A549 (cell line): ENCODE measurements around the gene CCDC167. TPM values are rescaled to one million over a fixed set of nuclear protein-coding genes. Genes with fewer than 3 reads are reported as not detected.

Source experiments
- ATAC-seq, 2 experiments: fragments of 200-7000 bp in 1 of 2; fragments of >200 bp in 1 of 2; cut with Nextera tagmentation in 1 of 2; cut with Tn5 transposase in 1 of 2; 3 replicates each; pipeline versions ENCODE4 v1.8.0 to v1.9.1; 2018 to 2020; ENCODE audit warnings: mild to moderate bottlenecking in 1 of 2, moderate library complexity in 1 of 2
- CTCF ChIA-PET: fragments of 300-600 bp; sonication (Branson Sonifier 250); formaldehyde crosslinking; extraction: SDS; loops from one replicate; lab custom pipeline; 2021; ENCODE audit warnings: antibody characterized with exemption, inconsistent platforms; lab: Yijun Ruan, JAX
- POLR2A ChIA-PET: fragments of 350-600 bp; formaldehyde crosslinking; extraction: SDS; loops from one replicate; lab custom pipeline; 2021; ENCODE audit warnings: antibody characterized with exemption, inconsistent platforms; lab: Yijun Ruan, JAX
- DNase-seq, 2 experiments: peaks; one replicate each; pipeline versions ENCODE4 v3.0.0 to v3.0.0-alpha.2; 2011 to 2016; ENCODE audit warnings: low read depth in 1 of 2, low spot score in 1 of 2
- FAIRE-seq: peaks from 2 replicates; lab custom pipeline; 2011; peaks lifted over from hg19 to GRCh38; lab: Jason Lieb, UNC
- H3K27ac ChIP-seq, 2 experiments: fragments of >200 bp; sonication (Bioruptor Twin); formaldehyde crosslinking; 3 replicates each; pipeline ENCODE4 v1.5.1; 2016 to 2017
- H3K4me1 ChIP-seq: fragments of >200 bp; sonication (Bioruptor Twin); formaldehyde crosslinking; 3 replicates; pipeline ENCODE4 v1.6.1; 2016
- H3K4me2 ChIP-seq: fragments of >200 bp; sonication (Bioruptor Twin); formaldehyde crosslinking; 3 replicates; pipeline ENCODE4 v1.6.1; 2016
- H3K4me3 ChIP-seq: fragments of >200 bp; sonication (Bioruptor Twin); formaldehyde crosslinking; 3 replicates; pipeline ENCODE4 v1.5.1; 2016
- H3K9me3 ChIP-seq: fragments of >200 bp; sonication (Bioruptor Twin); formaldehyde crosslinking; 3 replicates; pipeline ENCODE4 v1.6.1; 2016
- CBX8 ChIP-seq: fragments of 200-600 bp; sonication (generic); IDR thresholded peaks from 2 replicates; pipeline ENCODE4 v1.6.1; 2016
- CEBPB ChIP-seq, 2 experiments: fragments of >200 bp in 1 of 2; sonication (Bioruptor Twin) in 1 of 2; formaldehyde crosslinking in 1 of 2; IDR thresholded peaks; 2 replicates each; pipeline ENCODE4 v1.6.1; 2012 to 2016
- CHD2 ChIP-seq: fragments of 150-350 bp; IDR thresholded peaks from 2 replicates; pipeline ENCODE4 v1.6.1; 2014; ENCODE audit warnings: low read length; ENCODE audit not compliant: partially characterized antibody
- CHD4 ChIP-seq: fragments of 200-600 bp; sonication (generic); IDR thresholded peaks from 2 replicates; pipeline ENCODE4 v1.6.1; 2016; ENCODE audit warnings: antibody characterized with exemption, mild to moderate bottlenecking, borderline replicate concordance
- E2F6 ChIP-seq: IDR thresholded peaks from 2 replicates; pipeline ENCODE4 v1.6.1; 2012; ENCODE audit warnings: low read depth, borderline replicate concordance
- EHMT2 ChIP-seq: fragments of 200-600 bp; sonication (generic); IDR thresholded peaks from 2 replicates; pipeline ENCODE4 v1.6.1; 2016; ENCODE audit warnings: antibody characterized with exemption, low read depth, mild to moderate bottlenecking, moderate library complexity
- EP300 ChIP-seq, 2 experiments: fragments of >200 bp; sonication (Bioruptor Twin); formaldehyde crosslinking; IDR thresholded peaks; 2 replicates in 1 of 2; 3 replicates in 1 of 2; pipeline ENCODE4 v1.6.1; 2016 to 2017
- FOSB ChIP-seq: fragments of 250-450 bp; sonication (Bioruptor Pico); IDR thresholded peaks from 2 replicates; pipeline ENCODE4 v1.5.0; 2020; ENCODE audit warnings: mild to moderate bottlenecking, moderate library complexity
- FOXS1 ChIP-seq: fragments of 250-450 bp; sonication (Bioruptor Pico); IDR thresholded peaks from 2 replicates; pipeline ENCODE4 v1.5.0; 2020; ENCODE audit warnings: mild to moderate bottlenecking, moderate library complexity
- GATA3 ChIP-seq: IDR thresholded peaks from 2 replicates; pipeline ENCODE4 v1.6.1; 2012; ENCODE audit warnings: borderline replicate concordance
- HDAC2 ChIP-seq: fragments of 200-600 bp; sonication (generic); IDR thresholded peaks from 2 replicates; pipeline ENCODE4 v1.6.1; 2016
- HEYL ChIP-seq: fragments of 250-450 bp; sonication (Bioruptor Pico); IDR thresholded peaks from 2 replicates; pipeline ENCODE4 v1.8.0; 2021; ENCODE audit warnings: mild to moderate bottlenecking, moderate library complexity
- HMGXB4 ChIP-seq: fragments of 250-450 bp; sonication (Bioruptor Pico); IDR thresholded peaks from 2 replicates; pipeline ENCODE4 v1.5.0; 2021; ENCODE audit warnings: mild to moderate bottlenecking, moderate library complexity, borderline replicate concordance
- HOXA7 ChIP-seq: fragments of 250-450 bp; sonication (Bioruptor Pico); IDR thresholded peaks from 2 replicates; pipeline ENCODE4 v1.5.0; 2020; ENCODE audit warnings: mild to moderate bottlenecking, moderate library complexity
- HOXB13 ChIP-seq: fragments of 250-450 bp; sonication (Bioruptor Pico); IDR thresholded peaks from 2 replicates; pipeline ENCODE4 v1.5.0; 2020; ENCODE audit warnings: low read depth, mild to moderate bottlenecking, moderate library complexity
- HOXB5 ChIP-seq: fragments of 250-450 bp; sonication (Bioruptor Pico); IDR thresholded peaks from 2 replicates; pipeline ENCODE4 v1.5.0; 2020; ENCODE audit warnings: mild to moderate bottlenecking, moderate library complexity
- JUN ChIP-seq, 2 experiments: fragments of >200 bp; sonication (Bioruptor Twin); formaldehyde crosslinking; IDR thresholded peaks; 2 replicates in 1 of 2; 3 replicates in 1 of 2; pipeline ENCODE4 v1.6.1; 2016 to 2017
- JUNB ChIP-seq: fragments of >200 bp; sonication (Bioruptor Twin); formaldehyde crosslinking; IDR thresholded peaks from 2 replicates; pipeline ENCODE4 v1.6.1; 2016
- KDM1A ChIP-seq: fragments of 200-600 bp; sonication (generic); IDR thresholded peaks from 2 replicates; pipeline ENCODE4 v1.6.1; 2016; ENCODE audit warnings: low read depth, mild to moderate bottlenecking
- MAX ChIP-seq: IDR thresholded peaks from 2 replicates; pipeline ENCODE4 v1.6.1; 2012
- MAZ ChIP-seq: fragments of 150-350 bp; IDR thresholded peaks from 2 replicates; pipeline ENCODE4 v1.6.1; 2014; ENCODE audit warnings: antibody characterized with exemption, low read depth, low read length, borderline replicate concordance
- MYC ChIP-seq: IDR thresholded peaks from 2 replicates; pipeline ENCODE4 v1.6.1; 2012; ENCODE audit warnings: mild to moderate bottlenecking, inconsistent platforms, low read length, improper control_type of control experiment, borderline replicate concordance
- NR3C1 ChIP-seq: fragments of >200 bp; sonication (Bioruptor Twin); formaldehyde crosslinking; IDR thresholded peaks from 3 replicates; pipeline ENCODE4 v1.6.1; 2017
- PHF8 ChIP-seq: fragments of 200-600 bp; sonication (generic); IDR thresholded peaks from 2 replicates; pipeline ENCODE4 v1.6.1; 2016; ENCODE audit warnings: low read depth, mild to moderate bottlenecking, antibody characterized with exemption, moderate library complexity, borderline replicate concordance
- POLR2AphosphoS2 ChIP-seq: conservative IDR thresholded peaks from 2 replicates; pipeline ENCODE4 v1.6.1; 2012; ENCODE audit warnings: low read length, improper control_type of control experiment, inconsistent platforms
- RCOR1 ChIP-seq: fragments of 150-350 bp; IDR thresholded peaks from 2 replicates; pipeline ENCODE4 v1.6.1; 2014; ENCODE audit warnings: antibody characterized with exemption, low read length, low read depth
- REST ChIP-seq: fragments of 200-600 bp; sonication (generic); IDR thresholded peaks from 2 replicates; pipeline ENCODE4 v1.6.1; 2016; ENCODE audit warnings: antibody characterized with exemption, mild to moderate bottlenecking, moderate library complexity
- TFCP2L1 ChIP-seq: fragments of 250-450 bp; sonication (Bioruptor Pico); IDR thresholded peaks from 2 replicates; pipeline ENCODE4 v1.5.0; 2021; ENCODE audit warnings: mild to moderate bottlenecking
- TP53 ChIP-seq: fragments of 250-450 bp; sonication (Bioruptor Pico); IDR thresholded peaks from 2 replicates; pipeline ENCODE4 v1.5.0; 2021; ENCODE audit warnings: mild to moderate bottlenecking, moderate library complexity
- USF2 ChIP-seq: fragments of 450-650 bp; IDR thresholded peaks from 2 replicates; pipeline ENCODE4 v1.6.1; 2014; ENCODE audit warnings: antibody characterized with exemption
- ZNF302 ChIP-seq: fragments of 250-450 bp; sonication (Bioruptor Pico); IDR thresholded peaks from 2 replicates; pipeline ENCODE4 v1.9.0; 2021; ENCODE audit warnings: inconsistent platforms, mild to moderate bottlenecking, moderate library complexity
- ZSCAN20 ChIP-seq: fragments of 250-450 bp; sonication (Bioruptor Pico); IDR thresholded peaks from 2 replicates; pipeline ENCODE4 v1.8.0; 2022; ENCODE audit warnings: mild to moderate bottlenecking, moderate library complexity
- WGBS: methylation state at CpG from one replicate; pipeline ENCODE4 v1.1.6; 2017; ENCODE audit errors: missing lambda C conversion rate; 5-methylcytosine and 5-hydroxymethylcytosine counted together
- polyA plus RNA-seq, 4 experiments: library from polyadenylated mRNA; depleted of rRNA in 3 of 4; stranded (reverse); fragments of >200 nt; fragmentation: RNase III in 1 of 4; extraction: RNeasy Plus Mini Kit Qiagen cat#74134 plus additional on column Dnase treatment in 1 of 4; gene quantifications; 2 replicates in 3 of 4; 3 replicates in 1 of 4; pipeline ENCODE4 v1.2.3, GENCODE V29; 2011 to 2017

Gene CCDC167
- polyA plus RNA-seq, 2 of the 4 experiments (the other 2 are of a cell fraction), result 35.1 to 39.1 TPM

- peak overlapping the region; percentile 49 for H3K4me3 ChIP-seq
- peak overlapping the region; percentile 81 for H3K4me2 ChIP-seq
- H3K27ac ChIP-seq, result peak overlapping the region; percentile 71 to 93; a peak in 5 of 6 replicates
Measured at GRCh38 chr6:37500294-37500608, 558 bp upstream of the CCDC167 start.

GRCh38 chr6:37496951-37497885, 2.5 kb downstream of the CCDC167 start:
- H3K9me3 ChIP-seq, result no peaks in the 10 kb centered on the region
- ChIA-PET CTCF (no interaction called here), POLR2A (no interaction called here)
- FAIRE-seq, result no peak
- peaks cover 4% of the 10 kb centered on the region; the same call in 1 of the 3 replicates for H3K4me1 ChIP-seq
- ATAC-seq, result no peak
- H3K27ac ChIP-seq, result no peak overlapping the region
- H3K4me3 ChIP-seq, result no peak overlapping the region
- no peak for TF ChIP-seq CEBPB (IDR thresholded peaks at IDR 0.05)
- no peak for TF ChIP-seq KDM1A
- no peak for TF ChIP-seq JUNB
- no peak for TF ChIP-seq EP300 (IDR thresholded peaks at IDR 0.05)
- TF ChIP-seq HOXB13 (CRISPR knock-in tag), result no peak
- TF ChIP-seq E2F6, result no peak
- no peak for TF ChIP-seq CHD4
- TF ChIP-seq CHD2, result no peak
- no peak for TF ChIP-seq TP53 (CRISPR knock-in tag)
- TF ChIP-seq GATA3, result no peak
- no peak for TF ChIP-seq MAX
- no peak for TF ChIP-seq EHMT2
- no peak for TF ChIP-seq ZNF302
- no peak for TF ChIP-seq JUN (IDR thresholded peaks at IDR 0.05)
- no peak for TF ChIP-seq HDAC2
- no peak for TF ChIP-seq REST
- TF ChIP-seq USF2, result no peak
- WGBS, result 90% methylated on average over 10 of the region's 13 CpGs
- H3K4me2 ChIP-seq, result no peak overlapping the region
- no peak for DNase-seq

More at GRCh38 chr6:37500294-37500608, 558 bp upstream of the CCDC167 start:
- peaks cover 4% of the 10 kb centered on the region; the same call in 1 of the 3 replicates for H3K4me1 ChIP-seq
- TF ChIP-seq HMGXB4 (CRISPR knock-in tag), result no peak
- TF ChIP-seq MYC, result no peak
- no peak for TF ChIP-seq HOXB5 (CRISPR knock-in tag)
- no peak for TF ChIP-seq ZSCAN20
- TF ChIP-seq FOSB (CRISPR knock-in tag), result no peak
- no peak for TF ChIP-seq HEYL (CRISPR knock-in tag)
- TF ChIP-seq POLR2AphosphoS2, result no peak
- TF ChIP-seq JUN (IDR thresholded peaks at IDR 0.05), result no peak
- no peak for TF ChIP-seq FOXS1
- no peak for TF ChIP-seq HOXA7 (CRISPR knock-in tag)
- no peak for TF ChIP-seq TFCP2L1 (CRISPR knock-in tag)
- no peak for TF ChIP-seq MAZ
- TF ChIP-seq NR3C1, result no peak
- no peak for TF ChIP-seq RCOR1
- no peak for TF ChIP-seq PHF8
- TF ChIP-seq CBX8, result no peak
- TF ChIP-seq EP300 (IDR thresholded peaks at IDR 0.05), result no peak
- no peak for TF ChIP-seq USF2
- WGBS, result 43% methylated on average over 4 of the region's 4 CpGs
- ChIA-PET POLR2A (interaction anchor here (0.7 kb wide), 1 partner anchor 67 kb away, joined by 4 read pairs; the partner anchor contains the start of gene CMTR1), CTCF (interaction anchor here (0.6 to 1.7 kb wide), 6 partner anchors 15 to 174 kb away, joined by 3 to 6 read pairs (median 4); no protein-coding TSS in a partner anchor)
- DNase-seq (no peak), FAIRE-seq (no peak), ATAC-seq (no peak)
- H3K9me3 ChIP-seq, result no peaks in the 10 kb centered on the region
